ENCODE measurements around the gene LRRC14B. TPM values are rescaled to one million over a fixed set of nuclear protein-coding genes. Genes with fewer than 3 reads are reported as not detected.
A peak's percentile ranks its signal among the peaks of the same experiment; 100 is the strongest.

LRRC14B gene
- total and polyA plus RNA-seq, 2 of the 13 experiments (the other 11 are each of a cell fraction or from before 2014, with no cell fraction given) = not detected

- TF ChIP-seq ZNF576 (CRISPR knock-in tag; IDR thresholded peaks at IDR 0.05) (no peak), ZNF335 (CRISPR knock-in tag; IDR thresholded peaks at IDR 0.05) (no peak)
These were observed 29.1 kb upstream of the LRRC14B start (continued) for GRCh38 chr5:162190-162564.

- H3K27me3 ChIP-seq (ENCODE audit: control insufficient read depth in 1 of 2, insufficient read depth in 2 of 2, low read length in 2 of 2) = peaks cover 8 to 41% of the 10 kb centered on the region in 2 experiments
- TF ChIP-seq CEBPZ (IDR thresholded peaks at IDR 0.05; ENCODE audit: low read length) = no peak
- TF ChIP-seq LRRFIP1 (CRISPR knock-in tag; conservative IDR thresholded peaks at IDR 0.05) = no peak
- TF ChIP-seq FOXK1 (CRISPR knock-in tag; IDR thresholded peaks at IDR 0.05; ENCODE audit: borderline replicate concordance, low read depth) = no peak
- no peak for TF ChIP-seq GABPA (IDR thresholded peaks at IDR 0.05; ENCODE audit: low read depth, low read length)
- no peak for TF ChIP-seq GABPA (CRISPR knock-in tag; IDR thresholded peaks at IDR 0.05; ENCODE audit: low read depth)
- no peak for TF ChIP-seq ZNF75D (CRISPR knock-in tag; IDR thresholded peaks at IDR 0.05; ENCODE audit: borderline replicate concordance)
- TF ChIP-seq ZNF816 (CRISPR knock-in tag; IDR thresholded peaks at IDR 0.05; ENCODE audit: borderline replicate concordance) = no peak
- no peak for TF ChIP-seq PLRG1 (conservative IDR thresholded peaks at IDR 0.05)
- no peak for TF ChIP-seq ZNF556 (CRISPR knock-in tag; IDR thresholded peaks at IDR 0.05; ENCODE audit: borderline replicate concordance)
- TF ChIP-seq MTF1 (CRISPR knock-in tag; IDR thresholded peaks at IDR 0.05) = no peak
- no peak for TF ChIP-seq GATAD2A (CRISPR knock-in tag; IDR thresholded peaks at IDR 0.05)
- no peak for TF ChIP-seq PLSCR1 (CRISPR knock-in tag; IDR thresholded peaks at IDR 0.05; ENCODE audit: borderline replicate concordance)
- no peak for TF ChIP-seq ZNF709 (CRISPR knock-in tag; IDR thresholded peaks at IDR 0.05)
- TF ChIP-seq CEBPB (IDR thresholded peaks at IDR 0.05; ENCODE audit: borderline replicate concordance, low read depth, low read length) = no peak
- TF ChIP-seq ZNF136 (CRISPR knock-in tag; IDR thresholded peaks at IDR 0.05; ENCODE audit: low read depth) = no peak
These were observed 28.5 kb upstream of the LRRC14B start for GRCh38 chr5:162565-163337.

More at GRCh38 chr5:162565-163337, 28.5 kb upstream of the LRRC14B start:
- H4K20me1 ChIP-seq (ENCODE audit: insufficient read depth, low read length) = no peaks in the 10 kb centered on the region
- no peak overlapping the region for H3K4me3 ChIP-seq (replicated peaks in 1 of 3; ENCODE audit: insufficient read depth in 1 of 3, low read depth in 2 of 3, low read length in 3 of 3)
- no peak overlapping the region for H3K9ac ChIP-seq (ENCODE audit: insufficient read depth, low read depth, low read length)
- no peak overlapping the region for H3K4me2 ChIP-seq (ENCODE audit: low read depth, low read length)
- DNase-seq (ENCODE audit: low spot score) = no peak
- POLR2A ChIA-PET = no interaction called here
- WGBS (ENCODE audit: low lambda C conversion rate) = 25% methylated on average over 8 of the region's 23 CpGs
- H3K4me1 ChIP-seq (ENCODE audit: insufficient read depth, low read length) = no peaks in the 10 kb centered on the region
- no peak overlapping the region for H3K27ac ChIP-seq (ENCODE audit: extremely low read length, insufficient read depth, low read length)
- H2AFZ ChIP-seq (ENCODE audit: low read length) = no peak overlapping the region
- H3K36me3 ChIP-seq (replicated peaks in 1 of 2; ENCODE audit: control insufficient read depth in 1 of 2, insufficient read depth in 2 of 2, low read length in 2 of 2) = no peaks in the 10 kb centered on the region
- intact Hi-C loops (cut with micrococcal nuclease; ENCODE audit: unreplicated experiment) (no loop called here), in situ Hi-C loops (cut with HindIII; ENCODE audit: extremely low pct_ligation_motif_present, low pct_unique_long_range_greater_than_20kb) (no loop called here)
- ATAC-seq = peak; percentile 24; the same call in 1 of the 3 replicates
- no peaks in the 10 kb centered on the region for H3K9me3 ChIP-seq (ENCODE audit: low read length)
- no peaks in the 10 kb centered on the region for H3K79me2 ChIP-seq (ENCODE audit: insufficient read depth, low read length)
- FAIRE-seq = no peak
- CTCF ChIA-PET (ENCODE audit: low intra/inter-chr PET ratio, low total read pairs) = no interaction called here
- no TSS peak for BruUV-seq (replicated peaks)
